Suprapubic skin (tissue), 4 donors: Measurements from ENCODE around the gene GIMAP5. TPM values are rescaled to one million over a fixed set of nuclear protein-coding genes. Genes with fewer than 3 reads are reported as not detected.

Experiments used
- DNase-seq, 2 donors: peaks; one replicate each; pipeline ENCODE4 v3.0.0-alpha.2; 2019; ENCODE audit warnings: low spot score in 2 of 2
- H3K27ac ChIP-seq: fragments of 200-600 bp; sonication (generic); one replicate; pipeline ENCODE4 v1.5.1; 2019
- H3K27me3 ChIP-seq: fragments of 200-600 bp; sonication (generic); one replicate; pipeline ENCODE4 v1.5.1; 2019
- H3K36me3 ChIP-seq: fragments of 200-600 bp; sonication (generic); one replicate; pipeline ENCODE4 v1.5.1; 2019
- H3K4me1 ChIP-seq: fragments of 200-600 bp; sonication (generic); one replicate; pipeline ENCODE4 v1.5.1; 2019
- H3K4me3 ChIP-seq: fragments of 200-600 bp; sonication (generic); one replicate; pipeline ENCODE4 v1.5.1; 2019; ENCODE audit warnings: mild to moderate bottlenecking
- H3K9me3 ChIP-seq: fragments of 200-600 bp; sonication (generic); one replicate; pipeline ENCODE4 v1.5.1; 2019
- CTCF ChIP-seq, 2 donors: fragments of 200-600 bp in 1 of 2; fragments of 450-650 bp in 1 of 2; sonication (generic) in 1 of 2; IDR thresholded peaks; one replicate each; pipeline ENCODE4 v1.5.1; 2016 to 2019; ENCODE audit warnings: antibody characterized with exemption in 2 of 2, mild to moderate bottlenecking in 1 of 2, moderate library complexity in 1 of 2
- EP300 ChIP-seq: sonication (generic); formaldehyde crosslinking; IDR thresholded peaks from one replicate; pipeline ENCODE4 v1.6.1; 2017; ENCODE audit warnings: antibody characterized with exemption
- POLR2A ChIP-seq, 2 donors: fragments of 450-650 bp; IDR thresholded peaks; one replicate each; pipeline ENCODE4 v1.6.1; 2017; ENCODE audit warnings: antibody characterized with exemption in 2 of 2, mild to moderate bottlenecking in 2 of 2, moderate library complexity in 2 of 2
- POLR2AphosphoS5 ChIP-seq, 3 donors: sonication (generic); formaldehyde crosslinking; IDR thresholded peaks; one replicate each; pipeline ENCODE4 v1.6.1; 2017; ENCODE audit warnings: antibody characterized with exemption in 3 of 3
- WGBS: methylation state at CpG from one replicate; pipeline ENCODE4 v1.1.5; 2018; 5-methylcytosine and 5-hydroxymethylcytosine counted together
- total RNA-seq, 4 donors: library from RNA; depleted of rRNA; stranded (reverse); fragments of >200 nt; gene quantifications; one replicate each; pipeline ENCODE4 v1.1.0, GENCODE V29; 2016

GIMAP5 gene
- total RNA-seq, 4 donors from 2014 or later: 2.8 to 15.0 (median 7.7) TPM

GRCh38 chr7:150728011-150728410 is 9.2 kb upstream of the GIMAP5 start:
- H3K27ac ChIP-seq: no peak overlapping the region
- H3K27me3 ChIP-seq: no peaks in the 10 kb centered on the region
- no peaks in the 10 kb centered on the region for H3K9me3 ChIP-seq
- DNase-seq: no peak
- TF ChIP-seq CTCF (IDR thresholded peaks at IDR 0.05) (no peak), POLR2AphosphoS5 (IDR thresholded peaks at IDR 0.05) (no peak), EP300 (no peak)
- H3K4me3 ChIP-seq: no peak overlapping the region
- H3K4me1 ChIP-seq: no peaks in the 10 kb centered on the region
- H3K36me3 ChIP-seq: no peaks in the 10 kb centered on the region

- Histone ChIP-seq H3K27me3 (no peaks in the 10 kb centered on the region), H3K4me3 (no peak overlapping the region), H3K4me1 (no peaks in the 10 kb centered on the region), H3K36me3 (no peaks in the 10 kb centered on the region), H3K27ac (no peak overlapping the region), H3K9me3 (no peaks in the 10 kb centered on the region)
- TF ChIP-seq POLR2AphosphoS5 (IDR thresholded peaks at IDR 0.05) (no peak), POLR2A (IDR thresholded peaks at IDR 0.05) (no peak), EP300 (no peak)
- no peak for DNase-seq
Measured at GRCh38 chr7:150728609-150729008, 8.6 kb upstream of the GIMAP5 start.

- TF ChIP-seq CTCF (IDR thresholded peaks at IDR 0.05): no peak
- no peak for TF ChIP-seq POLR2A (IDR thresholded peaks at IDR 0.05)
- no peak for TF ChIP-seq EP300
- TF ChIP-seq POLR2AphosphoS5 (IDR thresholded peaks at IDR 0.05): no peak
- 59% methylated on average over 1 of the region's 1 CpG for WGBS
- Histone ChIP-seq H3K4me3 (no peak overlapping the region), H3K9me3 (no peaks in the 10 kb centered on the region), H3K27me3 (no peaks in the 10 kb centered on the region), H3K36me3 (no peaks in the 10 kb centered on the region), H3K27ac (no peak overlapping the region), H3K4me1 (peaks cover 4% of the 10 kb centered on the region)
- DNase-seq: no peak
Measured at GRCh38 chr7:150731916-150732315, 5.3 kb upstream of the GIMAP5 start.

GRCh38 chr7:150732786-150733481 is 4.3 kb upstream of the GIMAP5 start:
- Histone ChIP-seq H3K27me3 (no peaks in the 10 kb centered on the region), H3K36me3 (no peaks in the 10 kb centered on the region), H3K27ac (no peak overlapping the region), H3K4me3 (no peak overlapping the region), H3K9me3 (no peaks in the 10 kb centered on the region), H3K4me1 (peaks cover 5% of the 10 kb centered on the region)
- no peak for TF ChIP-seq POLR2AphosphoS5 (IDR thresholded peaks at IDR 0.05)
- TF ChIP-seq POLR2A (IDR thresholded peaks at IDR 0.05): no peak
- TF ChIP-seq EP300: no peak
- no peak for TF ChIP-seq CTCF (IDR thresholded peaks at IDR 0.05)
- DNase-seq: no peak
- WGBS: 86% methylated on average over 5 of the region's 5 CpGs

- DNase-seq: no peak
- no peak for TF ChIP-seq EP300
- no peak for TF ChIP-seq POLR2AphosphoS5 (IDR thresholded peaks at IDR 0.05)
- no peak for TF ChIP-seq POLR2A (IDR thresholded peaks at IDR 0.05)
- TF ChIP-seq CTCF (IDR thresholded peaks at IDR 0.05): no peak
- peaks cover 5% of the 10 kb centered on the region for H3K4me1 ChIP-seq
- H3K27ac ChIP-seq: no peak overlapping the region
- no peaks in the 10 kb centered on the region for H3K27me3 ChIP-seq
- H3K9me3 ChIP-seq: no peaks in the 10 kb centered on the region
- no peak overlapping the region for H3K4me3 ChIP-seq
- H3K36me3 ChIP-seq: no peaks in the 10 kb centered on the region
- WGBS: 89% methylated on average over 5 of the region's 5 CpGs
Measured at GRCh38 chr7:150733482-150734095, 3.6 kb upstream of the GIMAP5 start.
